Transverse colon (tissue), 4 donors: ENCODE data around the gene GNG12. TPM values are rescaled to one million over a fixed set of nuclear protein-coding genes. Genes with fewer than 3 reads are reported as not detected.

Experiments used
- DNase-seq: peaks from one replicate; pipeline ENCODE4 v3.0.0-alpha.2; 2019
- H3K27ac ChIP-seq, 4 donors: fragments of 200-600 bp; sonication (generic); 2 replicates each; pipeline ENCODE4 v1.5.1; 2016 to 2018; ENCODE audit warnings: inconsistent platforms in 4 of 4
- H3K27me3 ChIP-seq: fragments of 200-600 bp; sonication (generic); 2 replicates; pipeline ENCODE4 v1.5.1; 2017; ENCODE audit warnings: inconsistent platforms
- H3K36me3 ChIP-seq, 4 donors: fragments of 200-600 bp; sonication (generic); 2 replicates each; pipeline ENCODE4 v1.5.1; 2017 to 2019; ENCODE audit warnings: inconsistent platforms in 4 of 4
- H3K4me1 ChIP-seq, 4 donors: fragments of 200-600 bp; sonication (generic); 2 replicates each; pipeline ENCODE4 v1.5.1; 2017 to 2020; ENCODE audit warnings: inconsistent platforms in 4 of 4
- H3K4me3 ChIP-seq, 4 donors: fragments of 200-600 bp; sonication (generic); 1 replicate in 1 of 4; 2 replicates in 3 of 4; pipeline versions ENCODE4 v1.5.1 to v1.6.1; 2017 to 2019; ENCODE audit warnings: inconsistent platforms in 4 of 4
- H3K9me3 ChIP-seq, 2 donors: fragments of 200-600 bp; sonication (generic); 2 replicates each; pipeline ENCODE4 v1.5.1; 2017 to 2019; ENCODE audit warnings: inconsistent platforms in 2 of 2
- EP300 ChIP-seq: sonication (generic); formaldehyde crosslinking; IDR thresholded peaks from one replicate; pipeline ENCODE4 v1.6.1; 2017; ENCODE audit warnings: antibody characterized with exemption, low read depth
- POLR2A ChIP-seq: fragments of 450-650 bp; IDR thresholded peaks from one replicate; pipeline ENCODE4 v1.6.1; 2016; ENCODE audit warnings: antibody characterized with exemption, mild to moderate bottlenecking, moderate library complexity
- POLR2AphosphoS5 ChIP-seq, 3 donors: sonication (generic); formaldehyde crosslinking; IDR thresholded peaks; one replicate each; pipeline ENCODE4 v1.6.1; 2016; ENCODE audit warnings: antibody characterized with exemption in 3 of 3
- WGBS, 2 donors: methylation state at CpG; one replicate each; pipeline ENCODE4 v1.1.5; 2018; ENCODE audit warnings: low coverage in 1 of 2; 5-methylcytosine and 5-hydroxymethylcytosine counted together
- in situ Hi-C, 4 donors: fragments of 200-750 bp; cut with MboI; loops; one replicate each; pipeline versions ENCODE4 v1.15.0 to v1.15.1; 2017; ENCODE audit warnings: low sequenced_read_pairs in 3 of 4, low pct_ligation_motif_present in 1 of 4, low pct_unique_long_range_greater_than_20kb in 1 of 4
- intact Hi-C: fragments of 100-400 bp; cut with DNase I; formaldehyde crosslinking; loops from one replicate; pipeline ENCODE4 v1.15.1; 2023; ENCODE audit warnings: low total_unique reads
- total RNA-seq, 4 donors: library from RNA; depleted of rRNA; stranded (reverse); fragments of >200 nt; gene quantifications; one replicate each; pipeline ENCODE4 v1.1.0, GENCODE V29; 2016
- TF ChIP-seq, protein P1 (sequence below), 5 experiments: fragments of 200-600 bp in 3 of 5; fragments of 450-650 bp in 2 of 5; sonication (generic) in 3 of 5; IDR thresholded peaks; 1 replicate in 2 of 5; 2 replicates in 3 of 5; pipeline ENCODE4 v1.5.1; 2016 to 2017; ENCODE audit warnings: antibody characterized with exemption in 5 of 5, inconsistent platforms in 3 of 5, mild to moderate bottlenecking in 2 of 5, moderate library complexity in 1 of 5

GNG12 gene
- total RNA-seq, 4 donors from 2014 or later, result 19.1 to 180 (median 112) TPM

DNA sequence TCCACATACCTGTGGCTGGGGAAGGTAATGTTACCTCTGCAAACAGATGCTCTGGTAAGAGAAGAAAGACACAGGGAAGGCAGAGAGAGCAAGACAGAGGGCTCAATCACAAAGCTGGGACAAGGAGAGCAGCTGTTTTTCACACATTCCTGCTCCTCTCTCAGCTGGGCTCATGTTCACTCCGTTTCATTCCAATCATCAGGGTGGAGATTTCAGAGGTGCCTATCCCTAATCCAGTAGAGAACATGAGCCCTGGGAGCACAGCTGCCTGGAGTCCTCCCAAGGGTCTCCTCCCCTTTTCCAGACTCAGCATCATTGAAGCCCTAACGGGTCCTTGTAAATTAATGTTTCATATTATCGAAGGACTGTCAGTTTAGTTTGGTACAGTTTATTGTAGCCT is 128.9 kb downstream of the GNG12 start:
- H3K4me3 ChIP-seq, result no peak overlapping the region
- no peaks in the 10 kb centered on the region for H3K9me3 ChIP-seq
- TF ChIP-seq POLR2A, result no peak
- TF ChIP-seq EP300, result no peak
- TF ChIP-seq POLR2AphosphoS5 (IDR thresholded peaks at IDR 0.05), result no peak
- TF ChIP-seq, protein P1, sequence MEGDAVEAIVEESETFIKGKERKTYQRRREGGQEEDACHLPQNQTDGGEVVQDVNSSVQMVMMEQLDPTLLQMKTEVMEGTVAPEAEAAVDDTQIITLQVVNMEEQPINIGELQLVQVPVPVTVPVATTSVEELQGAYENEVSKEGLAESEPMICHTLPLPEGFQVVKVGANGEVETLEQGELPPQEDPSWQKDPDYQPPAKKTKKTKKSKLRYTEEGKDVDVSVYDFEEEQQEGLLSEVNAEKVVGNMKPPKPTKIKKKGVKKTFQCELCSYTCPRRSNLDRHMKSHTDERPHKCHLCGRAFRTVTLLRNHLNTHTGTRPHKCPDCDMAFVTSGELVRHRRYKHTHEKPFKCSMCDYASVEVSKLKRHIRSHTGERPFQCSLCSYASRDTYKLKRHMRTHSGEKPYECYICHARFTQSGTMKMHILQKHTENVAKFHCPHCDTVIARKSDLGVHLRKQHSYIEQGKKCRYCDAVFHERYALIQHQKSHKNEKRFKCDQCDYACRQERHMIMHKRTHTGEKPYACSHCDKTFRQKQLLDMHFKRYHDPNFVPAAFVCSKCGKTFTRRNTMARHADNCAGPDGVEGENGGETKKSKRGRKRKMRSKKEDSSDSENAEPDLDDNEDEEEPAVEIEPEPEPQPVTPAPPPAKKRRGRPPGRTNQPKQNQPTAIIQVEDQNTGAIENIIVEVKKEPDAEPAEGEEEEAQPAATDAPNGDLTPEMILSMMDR (IDR thresholded peaks at IDR 0.05), result no peak
- intact Hi-C loops, result no loop called here
- H3K36me3 ChIP-seq, result peaks cover 0 to 22% (median 0%) of the 10 kb centered on the region in 4 donors
- WGBS, 2 donors, result 86 to 100% methylated on average over 3 of the region's 3 CpGs
- peaks cover 0 to 18% (median 3%) of the 10 kb centered on the region in 4 donors for H3K4me1 ChIP-seq
- in situ Hi-C loops, result no loop called here
- DNase-seq, result no peak
- no peaks in the 10 kb centered on the region for H3K27me3 ChIP-seq
- no peak overlapping the region for H3K27ac ChIP-seq

DNA sequence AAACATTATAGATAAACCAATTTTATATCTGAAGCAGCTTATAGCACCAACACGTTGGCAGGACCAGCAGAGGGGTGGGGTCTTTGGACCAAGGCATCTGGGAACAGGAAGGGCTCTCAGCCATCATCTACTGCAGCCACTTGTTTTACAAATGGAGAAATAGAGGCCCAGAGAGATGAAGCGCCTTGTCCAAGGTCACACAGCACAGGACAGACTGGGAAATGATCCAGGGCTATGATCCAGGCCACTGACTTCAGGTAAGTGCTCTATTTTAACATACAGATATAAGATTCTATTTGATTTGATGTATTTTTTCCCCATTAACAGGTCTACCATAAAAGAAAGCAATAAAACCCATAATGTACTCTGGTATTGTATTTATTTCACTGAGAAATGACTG is 131.4 kb downstream of the GNG12 start:
- intact Hi-C loops, result no loop called here
- in situ Hi-C loops, result no loop called here
- H3K4me3 ChIP-seq, result no peak overlapping the region
- H3K4me1 ChIP-seq, result peaks cover 0 to 2% (median 0%) of the 10 kb centered on the region in 4 donors
- no peaks in the 10 kb centered on the region for H3K9me3 ChIP-seq
- no peak for DNase-seq
- 63 to 69% methylated on average over 1 to 2 of the region's 2 CpGs for WGBS, 2 donors
- no peak overlapping the region for H3K27ac ChIP-seq
- no peaks in the 10 kb centered on the region for H3K27me3 ChIP-seq
- TF ChIP-seq, protein P1 (IDR thresholded peaks at IDR 0.05), result no peak
- TF ChIP-seq POLR2AphosphoS5 (IDR thresholded peaks at IDR 0.05) (no peak), POLR2A (no peak), EP300 (no peak)
- H3K36me3 ChIP-seq, result peaks cover 0 to 22% (median 0%) of the 10 kb centered on the region in 4 donors

DNA sequence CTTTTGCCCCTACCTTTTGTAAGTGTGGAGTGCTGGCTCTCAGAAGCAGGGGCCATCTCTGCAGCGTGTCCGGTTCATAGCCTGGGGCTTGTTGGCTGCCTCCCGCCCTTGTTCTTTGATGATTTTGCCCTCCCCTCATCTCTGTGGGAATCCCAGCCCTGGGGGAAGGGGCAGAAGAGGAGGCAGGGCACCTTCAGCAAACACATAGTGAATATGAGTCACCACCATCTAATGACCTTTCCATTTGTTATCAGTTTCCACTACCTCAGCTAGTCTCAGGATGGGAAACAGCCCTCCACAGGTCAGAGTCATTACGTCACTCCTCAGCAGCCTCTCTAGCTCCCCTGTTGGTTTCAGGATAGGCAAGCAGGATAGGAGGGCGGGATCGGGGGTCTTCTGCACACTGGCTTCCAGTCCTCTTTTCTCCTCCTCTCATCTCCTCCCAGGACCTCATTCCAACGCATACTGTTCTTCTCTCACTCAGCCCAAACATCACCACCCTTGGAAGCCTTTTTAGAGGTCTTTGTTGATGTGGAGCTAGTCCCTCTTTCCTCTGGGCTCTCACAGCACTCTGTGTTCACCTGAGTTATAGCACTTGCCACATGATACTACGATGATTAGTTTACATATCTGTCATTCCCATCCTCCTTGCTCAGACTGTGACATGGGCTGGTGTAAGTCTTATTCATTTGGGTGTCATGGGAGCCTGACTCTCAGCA is 132.4 kb downstream of the GNG12 start:
- Histone ChIP-seq H3K27me3 (no peaks in the 10 kb centered on the region), H3K27ac (no peak overlapping the region), H3K36me3 (peaks cover 0 to 22% (median 0%) of the 10 kb centered on the region in 4 donors), H3K9me3 (no peaks in the 10 kb centered on the region), H3K4me3 (no peak overlapping the region), H3K4me1 (no peaks in the 10 kb centered on the region)
- intact Hi-C loops (no loop called here), in situ Hi-C loops (no loop called here)
- DNase-seq, result no peak
- TF ChIP-seq, protein P1 (IDR thresholded peaks at IDR 0.05), result no peak
- TF ChIP-seq POLR2AphosphoS5 (IDR thresholded peaks at IDR 0.05) (no peak), EP300 (no peak), POLR2A (no peak)
- 79 to 88% methylated on average over 8 of the region's 8 CpGs for WGBS, 2 donors

DNA sequence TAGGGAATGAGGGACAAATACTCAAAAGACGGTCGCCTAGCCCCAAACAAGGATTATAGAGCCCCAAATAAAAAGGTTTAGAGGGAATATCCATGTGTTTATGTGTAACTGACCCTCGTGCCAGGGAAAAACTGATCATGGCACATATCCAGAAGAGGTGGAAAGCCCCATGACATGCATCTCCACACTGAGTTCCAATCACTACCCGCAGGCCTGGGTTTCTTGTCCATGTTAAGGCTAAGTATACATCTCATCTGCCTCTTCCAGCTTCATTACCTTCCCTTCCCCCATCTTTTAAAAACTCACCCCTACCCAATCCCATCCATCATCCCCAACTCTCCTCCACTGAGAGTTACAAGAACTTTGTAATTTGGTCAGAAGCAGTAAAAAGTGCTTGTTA is 133.0 kb downstream of the GNG12 start:
- WGBS, 2 donors, result 85 to 90% methylated on average over 2 to 4 of the region's 4 CpGs
- Histone ChIP-seq H3K27ac (no peak overlapping the region), H3K27me3 (no peaks in the 10 kb centered on the region), H3K4me3 (no peak overlapping the region), H3K4me1 (no peaks in the 10 kb centered on the region), H3K9me3 (no peaks in the 10 kb centered on the region), H3K36me3 (peaks cover 0 to 16% (median 0%) of the 10 kb centered on the region in 4 donors)
- no peak for DNase-seq
- intact Hi-C loops (no loop called here), in situ Hi-C loops (no loop called here)
- TF ChIP-seq POLR2AphosphoS5 (IDR thresholded peaks at IDR 0.05) (no peak), POLR2A (no peak), EP300 (no peak)
- TF ChIP-seq, protein P1 (IDR thresholded peaks at IDR 0.05), result no peak
